ENCODE data around the gene NDST1. TPM values are rescaled to one million over a fixed set of nuclear protein-coding genes. Genes with fewer than 3 reads are reported as not detected.
A peak's percentile ranks its signal among the peaks of the same experiment; 100 is the strongest.
"Not testable (repeated sequence)": the region's sequence is repeated elsewhere in the genome, so short reads cannot be mapped to it uniquely, and the experiment has no call there.

Gene NDST1
- total RNA-seq (2014; rRNA removed; shearing (Covaris generic); ENCODE audit: low replicate concordance): 42.3 and 58.2 TPM in 2 replicates

GRCh38 chr5:150507474-150508276 is at the start of gene NDST1:
NDST1 (plus strand) TSS chr5:150508131; CDS start chr5:150521255, 13,124 bp downstream.
- DNase-seq (ENCODE audit: low read depth): no peak
- in situ Hi-C loops (cut with HindIII; ENCODE audit: low pct_unique_long_range_greater_than_20kb, low sequenced_read_pairs): loop anchor here (10.0 kb wide), 1 partner anchor 47 kb away; no protein-coding TSS in a partner anchor

- in situ Hi-C loops (cut with HindIII; ENCODE audit: low pct_unique_long_range_greater_than_20kb, low sequenced_read_pairs): no loop called here
- DNase-seq (ENCODE audit: low read depth): peak; percentile 55
These were observed 49.0 kb upstream of the NDST1 start for GRCh38 chr5:150458802-150459557.

GRCh38 chr5:150460781-150461180 is 47.1 kb upstream of the NDST1 start:
- no peak for DNase-seq (ENCODE audit: low read depth)
- in situ Hi-C loops (cut with HindIII; ENCODE audit: low pct_unique_long_range_greater_than_20kb, low sequenced_read_pairs): no loop called here

GRCh38 chr5:150461231-150461630 is 46.7 kb upstream of the NDST1 start:
- in situ Hi-C loops (cut with HindIII; ENCODE audit: low pct_unique_long_range_greater_than_20kb, low sequenced_read_pairs): no loop called here
- no peak for DNase-seq (ENCODE audit: low read depth)

GRCh38 chr5:150464554-150465012 is 43.3 kb upstream of the NDST1 start:
- DNase-seq (ENCODE audit: low read depth): no peak
- in situ Hi-C loops (cut with HindIII; ENCODE audit: low pct_unique_long_range_greater_than_20kb, low sequenced_read_pairs): no loop called here

GRCh38 chr5:150465927-150466326 is 42.0 kb upstream of the NDST1 start:
- in situ Hi-C loops (cut with HindIII; ENCODE audit: low pct_unique_long_range_greater_than_20kb, low sequenced_read_pairs): no loop called here
- DNase-seq (ENCODE audit: low read depth): no peak

GRCh38 chr5:150468206-150468605 is 39.7 kb upstream of the NDST1 start:
- DNase-seq (ENCODE audit: low read depth): no peak
- in situ Hi-C loops (cut with HindIII; ENCODE audit: low pct_unique_long_range_greater_than_20kb, low sequenced_read_pairs): no loop called here

GRCh38 chr5:150469718-150470469 is 38.0 kb upstream of the NDST1 start:
- DNase-seq (ENCODE audit: low read depth): peak; percentile 79
- in situ Hi-C loops (cut with HindIII; ENCODE audit: low pct_unique_long_range_greater_than_20kb, low sequenced_read_pairs): no loop called here

GRCh38 chr5:150473673-150474358 is 34.1 kb upstream of the NDST1 start:
- in situ Hi-C loops (cut with HindIII; ENCODE audit: low pct_unique_long_range_greater_than_20kb, low sequenced_read_pairs): no loop called here
- peak; percentile 96 for DNase-seq (ENCODE audit: low read depth)

GRCh38 chr5:150476568-150476967 is 31.4 kb upstream of the NDST1 start:
- in situ Hi-C loops (cut with HindIII; ENCODE audit: low pct_unique_long_range_greater_than_20kb, low sequenced_read_pairs); DNase-seq (ENCODE audit: low read depth): not testable (repeated sequence)

- no peak for DNase-seq (ENCODE audit: low read depth)
These were observed 28.5 kb upstream of the NDST1 start for GRCh38 chr5:150479416-150479815.

GRCh38 chr5:150481708-150481965 is 26.3 kb upstream of the NDST1 start:
- DNase-seq (ENCODE audit: low read depth): no peak
- in situ Hi-C loops (cut with HindIII; ENCODE audit: low pct_unique_long_range_greater_than_20kb, low sequenced_read_pairs): no loop called here

More at GRCh38 chr5:150479416-150479815, 28.5 kb upstream of the NDST1 start:
- in situ Hi-C loops (cut with HindIII; ENCODE audit: low pct_unique_long_range_greater_than_20kb, low sequenced_read_pairs): no loop called here

GRCh38 chr5:150481972-150482406 is 25.9 kb upstream of the NDST1 start:
- in situ Hi-C loops (cut with HindIII; ENCODE audit: low pct_unique_long_range_greater_than_20kb, low sequenced_read_pairs): no loop called here
- DNase-seq (ENCODE audit: low read depth): no peak

GRCh38 chr5:150484964-150485692 is 22.8 kb upstream of the NDST1 start:
- no peak for DNase-seq (ENCODE audit: low read depth)
- in situ Hi-C loops (cut with HindIII; ENCODE audit: low pct_unique_long_range_greater_than_20kb, low sequenced_read_pairs): no loop called here

GRCh38 chr5:150485693-150486401 is 22.1 kb upstream of the NDST1 start:
- peak; percentile 33 for DNase-seq (ENCODE audit: low read depth)
- in situ Hi-C loops (cut with HindIII; ENCODE audit: low pct_unique_long_range_greater_than_20kb, low sequenced_read_pairs): no loop called here

- DNase-seq (ENCODE audit: low read depth): peak; percentile 56
These were observed 21.3 kb upstream of the NDST1 start for GRCh38 chr5:150486402-150487198.

More at GRCh38 chr5:150486402-150487198, 21.3 kb upstream of the NDST1 start:
- in situ Hi-C loops (cut with HindIII; ENCODE audit: low pct_unique_long_range_greater_than_20kb, low sequenced_read_pairs): no loop called here

Data from Caki2 (cell line).